CD4-positive, alpha-beta T cell treated with Interleukin-4 for 1 hour (primary cell): ENCODE results near the gene OPRL1.

Source experiments
- DNase-seq, 2 donors: peaks; one replicate each; pipeline ENCODE4 v3.0.0-alpha.2; 2020 to 2022

Gene OPRL1

DNA sequence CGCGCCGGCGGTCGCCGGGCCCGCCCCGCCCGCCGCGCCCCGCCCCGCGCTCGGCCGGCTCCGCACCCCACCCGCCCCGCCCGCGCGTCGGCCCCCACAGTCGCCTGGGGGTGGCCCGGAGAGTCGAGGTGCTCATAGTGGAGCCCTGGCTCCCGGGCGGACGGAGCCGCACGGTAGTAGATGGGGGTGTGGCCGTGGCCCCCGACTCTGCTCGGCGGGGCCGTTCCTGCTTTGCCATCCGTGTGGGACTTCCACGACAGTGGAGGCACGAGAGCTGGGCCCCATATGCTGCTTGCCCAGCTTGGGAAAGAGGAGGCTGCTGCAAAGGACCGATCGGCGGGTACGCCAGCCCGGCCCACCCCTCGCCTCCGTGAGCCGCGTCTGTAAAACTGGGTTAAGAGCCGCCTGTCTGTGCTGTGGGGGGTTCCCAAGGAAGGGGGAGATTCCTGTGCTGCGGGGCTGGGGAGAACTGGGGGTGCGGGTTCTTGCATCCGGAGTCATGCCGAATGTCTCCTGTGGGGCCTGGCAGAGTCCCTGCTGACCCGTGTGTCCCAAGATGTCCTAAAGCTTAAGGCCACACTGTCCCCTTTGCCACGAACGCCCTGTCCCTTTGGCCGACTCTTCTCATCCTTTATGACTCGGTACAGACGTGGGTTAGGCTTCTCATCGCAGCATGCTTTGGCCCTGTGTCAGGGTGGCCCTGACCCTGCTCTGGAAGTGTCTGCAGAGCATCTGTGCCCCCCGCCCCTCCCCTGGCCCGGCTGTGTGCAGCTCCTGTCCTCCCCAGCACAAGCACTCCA lies at the start of gene OPRL1:
OPRL1 (plus strand) TSS at position 70 of the 800 bp plus-strand sequence. CDS start 12,639 bp downstream, outside the sequence.
- DNase-seq, result peak; percentile 47 to 58

DNA sequence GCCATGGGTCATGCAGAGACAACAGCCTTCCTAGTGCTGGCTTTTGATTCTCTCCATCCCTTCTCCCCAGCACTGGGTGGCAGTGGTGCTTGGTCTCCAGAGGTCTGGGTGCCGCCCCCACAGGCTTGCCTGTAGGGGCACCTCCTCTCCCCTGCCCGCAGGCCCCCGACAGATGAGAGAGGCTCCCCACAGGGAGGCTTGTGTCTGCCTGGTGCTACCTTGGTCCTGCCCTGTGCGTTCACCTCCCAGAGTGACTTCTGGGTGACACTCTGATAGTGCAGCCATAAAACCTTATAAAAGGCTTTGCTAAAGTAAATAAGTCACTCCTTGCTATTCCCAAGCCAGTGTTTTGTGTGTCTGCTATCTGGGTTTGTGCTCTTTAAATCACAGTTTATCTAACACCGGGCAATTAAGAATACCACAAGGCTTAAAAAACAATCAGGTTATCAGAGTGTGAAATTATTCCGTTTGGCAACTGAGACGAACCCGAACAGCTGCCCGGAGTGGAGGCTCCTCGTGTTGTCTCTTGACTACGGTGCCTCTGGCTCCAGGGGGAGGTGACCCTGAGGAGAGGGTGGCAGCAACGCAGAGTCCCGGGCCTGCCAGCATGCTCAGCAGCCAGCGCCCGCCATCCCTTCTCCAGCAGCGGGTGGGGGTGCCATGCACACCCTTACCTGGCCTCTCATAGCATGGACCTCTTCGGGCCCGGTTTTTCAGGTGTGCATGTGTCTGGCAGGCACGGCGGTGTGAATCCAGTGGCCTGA lies 49.3 kb upstream of the OPRL1 start:
- DNase-seq, result no peak

DNA sequence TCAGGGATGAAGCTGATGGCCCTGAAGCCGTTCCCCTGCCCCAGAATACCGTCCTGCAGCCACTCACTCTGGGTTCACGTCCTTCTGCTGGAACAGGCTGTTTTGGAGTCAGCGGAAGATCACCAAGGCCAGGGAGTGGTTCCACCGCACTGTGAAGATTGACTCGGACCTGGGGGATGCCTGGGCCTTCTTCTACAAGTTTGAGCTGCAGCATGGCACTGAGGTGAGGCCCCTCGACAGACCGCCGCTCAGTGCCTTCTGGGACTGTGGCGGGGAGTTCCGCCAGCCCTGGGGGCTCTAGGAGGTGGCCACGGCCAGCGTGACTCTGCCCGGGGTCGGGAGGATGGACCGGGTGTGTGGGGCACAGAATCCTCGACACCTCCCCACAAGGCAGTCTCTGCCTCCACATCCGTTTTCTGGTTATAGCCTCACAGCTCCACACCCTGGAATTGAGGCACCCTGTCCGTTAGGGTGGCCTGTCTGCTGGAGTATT lies 48.0 kb upstream of the OPRL1 start:
- DNase-seq, result no peak

DNA sequence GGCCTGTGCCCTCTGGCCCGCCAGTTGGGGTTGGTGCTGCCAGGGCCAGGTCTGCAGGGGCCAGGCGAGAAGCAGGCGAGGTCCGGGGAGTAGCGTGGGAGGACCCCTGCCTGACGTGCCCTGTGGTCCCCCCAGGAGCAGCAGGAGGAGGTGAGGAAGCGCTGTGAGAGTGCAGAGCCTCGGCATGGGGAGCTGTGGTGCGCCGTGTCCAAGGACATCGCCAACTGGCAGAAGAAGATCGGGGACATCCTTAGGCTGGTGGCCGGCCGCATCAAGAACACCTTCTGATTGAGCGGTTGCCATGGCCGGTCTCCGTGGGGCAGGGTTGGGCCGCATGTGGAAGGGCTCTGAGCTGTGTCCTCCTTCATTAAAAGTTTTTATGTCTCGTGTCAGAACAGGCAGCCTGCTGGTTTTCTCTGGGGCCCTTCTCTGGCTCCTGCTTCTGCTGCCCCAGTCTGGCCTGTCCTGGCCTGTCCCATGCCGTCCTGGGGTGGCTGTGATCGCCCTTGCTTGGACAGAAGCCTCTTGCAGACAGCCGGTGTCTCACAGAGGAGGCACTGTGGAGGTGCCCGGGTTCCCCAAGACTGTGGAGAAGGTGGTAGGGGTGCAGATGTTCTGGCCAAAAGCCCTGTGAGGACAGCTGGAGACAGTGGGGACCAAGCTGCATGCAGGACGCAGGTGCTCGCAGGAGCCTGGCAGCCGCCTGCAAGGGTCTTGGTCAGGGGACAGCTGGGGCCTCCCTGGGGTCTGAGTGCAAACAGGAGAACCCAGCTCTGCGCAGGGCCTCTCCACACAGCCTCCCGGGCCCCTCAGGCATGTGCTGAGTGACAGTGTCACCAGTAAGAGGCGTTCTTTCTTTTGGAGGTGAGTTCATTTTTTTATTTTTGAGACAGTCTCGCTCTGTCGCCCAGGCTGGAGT lies 46.9 kb upstream of the OPRL1 start:
- DNase-seq, result no peak

DNA sequence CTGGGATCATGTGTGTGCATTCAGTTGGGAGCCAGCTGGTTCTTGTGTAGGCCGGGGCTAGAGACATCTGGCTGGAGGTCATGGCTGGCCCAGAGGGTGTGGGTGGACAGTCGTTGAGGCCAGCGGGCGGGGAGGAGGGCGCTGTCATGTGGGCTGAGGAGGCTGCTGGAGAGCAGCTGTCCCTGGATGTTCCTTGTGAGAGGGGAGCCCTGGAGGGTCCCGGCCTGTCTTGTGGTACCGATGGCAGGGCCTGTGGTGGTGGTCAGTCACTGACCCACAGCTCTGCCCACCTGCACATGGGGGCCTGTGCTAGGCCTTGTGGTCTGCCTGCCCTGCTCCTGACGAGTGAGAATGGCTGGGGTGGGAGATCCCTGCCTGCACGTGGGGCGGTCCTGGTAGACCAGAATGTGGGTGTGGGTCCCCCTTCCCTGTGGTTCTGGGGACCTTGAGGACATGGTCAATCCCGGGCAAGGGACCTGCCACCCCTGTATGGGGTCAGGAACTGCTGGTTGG lies 45.8 kb upstream of the OPRL1 start:
- DNase-seq, result no peak

- peak in 1 of 2 donors; percentile 49 for DNase-seq
Measured at GRCh38 chr20:64035066-64035932, 44.6 kb upstream of the OPRL1 start.

- DNase-seq, result no peak
Measured at GRCh38 chr20:64035933-64036345, 43.9 kb upstream of the OPRL1 start, which contains the start of gene C20orf204. Gene C20orf204 (plus strand): TSS chr20:64036182. CDS start chr20:64036324, 142 bp downstream.

- no peak for DNase-seq
Measured at GRCh38 chr20:64036346-64037198, 43.3 kb upstream of the OPRL1 start.

DNA sequence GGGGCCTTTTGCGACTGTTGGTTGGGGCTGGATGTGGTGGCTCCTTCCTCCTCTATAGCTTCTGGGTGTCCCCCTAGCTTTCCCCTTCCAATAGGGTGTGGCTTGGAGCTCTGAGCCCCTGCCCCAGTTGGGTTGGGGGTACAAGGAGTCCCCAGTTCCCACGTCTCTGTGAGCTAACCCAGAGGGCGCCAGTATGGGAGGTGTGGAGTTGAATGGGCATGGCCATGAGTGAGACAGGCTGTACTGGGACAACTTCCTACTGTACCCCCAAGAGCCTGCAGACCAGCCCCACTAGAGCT lies 42.7 kb upstream of the OPRL1 start:
- DNase-seq, result no peak

DNA sequence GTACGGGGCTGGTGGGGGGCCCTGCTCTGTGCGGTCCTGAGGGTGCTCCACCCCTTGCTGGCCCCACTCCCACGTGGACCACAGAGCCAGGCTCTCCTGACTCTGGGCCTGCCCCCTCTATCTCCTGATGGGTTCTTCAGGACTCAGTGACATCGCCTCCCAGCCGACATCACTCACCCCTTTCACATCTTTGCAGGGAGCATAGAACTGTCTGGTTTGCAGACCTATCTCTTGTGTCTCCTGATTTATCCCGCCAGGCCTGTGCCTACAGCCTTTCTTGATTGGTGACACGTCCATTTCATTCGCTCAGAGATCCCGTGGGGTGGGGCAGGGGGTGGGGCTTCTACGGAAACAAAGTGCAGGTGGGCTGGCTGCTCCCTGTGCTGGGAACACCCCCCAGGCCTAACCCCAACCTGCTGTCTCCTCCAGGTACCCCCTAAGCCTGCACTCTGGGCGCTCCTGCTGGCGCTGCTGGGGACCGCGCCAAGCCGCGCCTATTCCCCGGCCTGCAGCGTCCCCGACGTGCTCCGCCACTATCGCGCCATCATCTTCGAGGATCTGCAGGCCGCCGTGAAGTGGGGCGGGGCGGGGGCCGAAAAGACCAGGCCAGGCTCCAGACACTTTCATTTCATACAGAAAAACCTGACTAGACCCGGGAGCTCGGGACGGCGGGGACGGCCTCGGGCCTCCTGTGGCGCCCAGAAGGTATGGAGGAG lies 42.2 kb upstream of the OPRL1 start:
- no peak for DNase-seq

GRCh38 chr20:64038224-64038564 lies 41.7 kb upstream of the OPRL1 start:
- no peak for DNase-seq

GRCh38 chr20:64038565-64039292 lies 41.2 kb upstream of the OPRL1 start:
- DNase-seq, result peak; percentile 71 to 76

DNA sequence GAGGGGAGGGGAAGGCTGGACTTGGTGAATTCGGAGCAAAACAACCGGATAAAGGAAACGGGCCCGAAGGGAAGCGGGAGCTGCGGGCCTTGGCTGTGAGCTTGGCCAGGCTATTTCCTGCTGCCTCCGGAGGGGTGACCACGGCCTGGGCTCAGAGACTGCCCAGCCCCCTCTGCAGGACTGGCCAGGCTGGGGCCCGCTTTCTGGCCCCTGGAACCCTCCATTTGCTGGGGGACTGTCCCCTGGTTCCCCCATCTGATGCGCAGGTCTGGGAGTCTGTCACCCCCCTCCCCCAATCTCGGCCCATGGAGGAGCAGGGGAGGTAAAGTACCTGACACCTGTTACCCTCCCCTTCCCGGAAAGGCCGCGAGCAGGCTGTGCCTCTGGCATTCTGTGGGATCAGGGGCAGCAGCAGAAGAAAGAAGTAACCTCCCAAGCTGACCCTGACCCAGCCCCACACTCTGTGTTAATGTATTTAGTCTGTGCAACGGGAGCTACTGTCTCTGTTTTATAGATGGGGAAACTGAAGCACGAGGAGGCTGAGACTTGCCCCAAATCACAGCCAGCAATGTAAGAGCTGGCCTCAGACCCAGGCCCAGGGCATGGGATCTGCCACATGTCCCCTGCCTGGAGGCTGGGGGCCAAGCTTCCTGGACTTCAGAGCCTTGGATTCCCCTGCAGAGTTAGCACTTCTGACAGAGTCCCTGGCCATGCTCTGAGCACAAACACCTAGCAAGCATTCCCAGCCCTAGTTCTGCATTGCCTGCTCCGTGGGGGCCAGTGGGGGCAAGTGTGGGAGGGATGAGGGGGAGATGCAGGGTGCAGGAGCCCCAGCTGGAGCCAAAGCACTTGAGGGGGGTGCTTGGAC lies 40.4 kb upstream of the OPRL1 start:
- no peak for DNase-seq

DNA sequence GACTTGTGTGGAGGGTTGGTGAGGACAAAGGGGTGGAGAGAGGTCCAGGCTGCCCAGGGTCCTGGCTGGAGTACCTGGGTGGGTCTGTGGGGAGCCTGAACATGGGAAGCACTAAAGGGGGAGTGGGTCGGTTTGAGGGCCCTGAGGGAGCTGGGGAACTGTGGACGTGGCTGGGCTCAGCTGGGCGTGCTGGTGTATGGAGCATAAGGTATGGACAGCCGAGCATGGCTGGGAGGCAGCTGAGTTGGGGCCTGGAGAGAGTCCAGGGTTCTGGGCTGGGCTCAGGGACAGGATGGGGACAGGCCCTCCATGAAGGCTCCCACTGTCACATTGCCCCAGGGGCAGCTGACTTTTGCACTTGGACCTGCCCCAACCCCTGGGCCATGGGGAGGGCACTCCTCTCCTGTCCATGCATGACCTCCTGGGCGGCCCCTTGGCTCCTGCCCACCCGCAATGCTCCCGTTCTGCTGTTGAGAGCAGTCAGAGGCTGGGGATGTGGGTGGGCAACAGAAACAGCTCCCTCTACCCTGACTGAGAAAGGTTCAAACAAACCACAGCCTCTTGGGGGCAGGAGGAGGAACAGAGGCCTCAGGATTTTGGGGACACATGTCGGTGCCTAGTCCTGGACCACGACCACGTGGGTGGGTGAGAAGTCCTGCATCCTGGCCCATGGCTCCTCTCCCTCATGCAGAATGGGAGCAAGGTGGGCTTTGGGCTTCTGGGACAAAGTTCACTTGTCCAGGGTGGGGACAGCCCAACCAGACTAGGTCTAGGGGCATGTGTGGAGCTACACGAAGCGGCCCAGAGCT lies 39.4 kb upstream of the OPRL1 start:
- no peak for DNase-seq

GRCh38 chr20:64041040-64041780 lies 38.7 kb upstream of the OPRL1 start:
- DNase-seq, result no peak

DNA sequence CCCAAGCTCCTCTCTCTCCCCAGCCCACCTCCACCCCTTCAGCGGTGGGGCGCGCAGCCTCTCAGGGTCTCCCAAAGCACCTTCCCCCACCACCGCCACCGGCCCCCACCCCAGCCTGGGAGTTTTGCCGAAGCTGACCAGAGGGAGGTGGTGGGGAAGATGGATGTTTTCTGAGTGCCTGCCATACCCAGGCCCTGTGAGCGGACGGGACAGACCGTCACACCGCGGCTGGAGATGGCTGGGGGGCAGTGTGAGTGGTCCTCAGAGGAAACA lies 38.2 kb upstream of the OPRL1 start:
- DNase-seq, result no peak
